Nucleus accumbens (tissue), 56 donors: ENCODE measurements around the gene GPR78.

Source experiments
- DNase-seq, 56 donors: peaks; one replicate each; lab custom pipeline; 2025; lab: John Stamatoyannopoulos, UW

Gene GPR78

GRCh38 chr4:8585721-8586212 lies 5.6 kb downstream of the GPR78 start:
- no peak for DNase-seq

DNA sequence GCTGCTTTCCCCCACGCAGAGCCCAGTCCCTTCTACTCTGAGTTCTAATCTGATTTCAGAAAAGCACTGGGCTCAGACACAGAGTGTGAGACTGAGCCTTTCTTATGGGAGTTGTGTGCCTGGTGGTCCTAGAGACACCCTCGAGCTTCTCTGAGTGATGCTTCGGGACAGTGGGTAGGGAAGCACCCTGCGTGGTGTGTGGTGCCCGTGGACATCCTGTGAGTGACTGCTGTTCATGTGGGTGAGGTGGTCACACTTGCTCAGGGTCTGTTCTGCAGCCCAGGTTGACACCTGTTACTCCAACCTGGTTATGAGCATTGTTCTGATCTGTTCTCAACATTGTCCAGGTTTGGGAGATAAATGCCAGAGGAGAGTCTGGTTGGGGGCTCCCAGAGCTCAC lies 6.1 kb downstream of the GPR78 start:
- DNase-seq = no peak

- peak in 1 of 56 donors; percentile 13 for DNase-seq
These were observed 6.7 kb downstream of the GPR78 start for GRCh38 chr4:8586671-8587468.

- no peak for DNase-seq
These were observed 7.4 kb downstream of the GPR78 start for GRCh38 chr4:8587469-8588195.

DNA sequence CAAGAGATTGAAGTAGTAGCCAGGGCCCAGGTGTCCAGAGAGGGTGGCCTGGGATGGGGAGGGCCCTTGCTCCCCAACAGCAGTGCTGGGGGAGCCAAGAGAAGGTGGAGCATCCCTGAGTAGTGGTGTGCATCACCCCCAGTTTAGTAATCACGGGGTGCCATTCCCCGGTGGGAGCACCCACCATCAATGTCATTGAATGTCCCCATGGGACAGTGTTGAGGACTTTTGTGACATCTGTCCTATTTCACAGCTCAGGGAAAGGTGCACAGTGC lies 7.9 kb downstream of the GPR78 start:
- no peak for DNase-seq

DNA sequence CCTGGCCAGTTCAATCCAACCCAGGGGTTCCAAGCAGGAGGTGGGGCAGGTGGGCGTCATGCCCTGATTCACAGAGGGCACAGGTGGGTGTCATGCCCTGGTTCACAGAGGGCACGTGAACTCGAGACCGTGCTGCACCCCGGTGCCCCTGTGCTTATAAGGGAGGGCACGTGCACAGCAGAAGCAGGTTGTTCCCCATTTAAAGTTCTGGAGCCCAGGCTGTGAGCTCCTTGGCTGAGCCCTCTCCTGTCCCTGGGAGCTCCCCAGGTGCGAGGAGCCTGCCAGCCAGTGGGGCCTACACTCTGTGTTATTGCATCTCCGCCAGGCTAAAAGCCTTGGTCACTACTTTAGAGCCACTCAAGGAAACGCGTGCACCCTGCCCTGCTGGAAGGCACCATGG lies 9.1 kb downstream of the GPR78 start:
- no peak for DNase-seq

GRCh38 chr4:8589823-8590545 lies 9.8 kb downstream of the GPR78 start:
- no peak for DNase-seq

GRCh38 chr4:8590546-8590880 lies 10.3 kb downstream of the GPR78 start:
- DNase-seq = no peak

DNA sequence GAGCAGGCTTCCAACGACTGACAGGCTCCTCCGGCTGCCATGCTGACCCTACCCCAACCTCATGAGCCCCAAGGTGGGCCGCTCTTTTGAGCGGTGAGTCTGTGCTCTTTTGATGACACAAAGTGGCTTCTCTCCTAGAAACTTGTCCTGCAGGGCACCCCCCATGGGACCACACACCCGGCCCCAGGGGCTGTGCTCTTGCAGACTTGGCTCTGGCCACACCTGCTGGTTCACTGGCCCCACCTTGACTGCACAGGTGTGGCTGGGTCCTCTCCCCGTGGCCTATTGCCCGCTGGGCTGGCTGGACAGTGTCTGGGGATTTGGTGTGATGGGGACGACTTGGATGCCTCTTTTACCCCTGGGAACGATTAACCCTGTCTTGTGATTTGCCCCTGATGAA lies 10.9 kb downstream of the GPR78 start:
- DNase-seq = no peak

GRCh38 chr4:8591626-8592365 lies 11.6 kb downstream of the GPR78 start:
- no peak for DNase-seq

GRCh38 chr4:8592366-8593263 lies 12.4 kb downstream of the GPR78 start, which contains the start of gene CPZ:
Gene CPZ, plus strand, starts transcription at chr4:8592765. Its CDS starts 69 bp downstream, at chr4:8592834.
- no peak for DNase-seq

DNA sequence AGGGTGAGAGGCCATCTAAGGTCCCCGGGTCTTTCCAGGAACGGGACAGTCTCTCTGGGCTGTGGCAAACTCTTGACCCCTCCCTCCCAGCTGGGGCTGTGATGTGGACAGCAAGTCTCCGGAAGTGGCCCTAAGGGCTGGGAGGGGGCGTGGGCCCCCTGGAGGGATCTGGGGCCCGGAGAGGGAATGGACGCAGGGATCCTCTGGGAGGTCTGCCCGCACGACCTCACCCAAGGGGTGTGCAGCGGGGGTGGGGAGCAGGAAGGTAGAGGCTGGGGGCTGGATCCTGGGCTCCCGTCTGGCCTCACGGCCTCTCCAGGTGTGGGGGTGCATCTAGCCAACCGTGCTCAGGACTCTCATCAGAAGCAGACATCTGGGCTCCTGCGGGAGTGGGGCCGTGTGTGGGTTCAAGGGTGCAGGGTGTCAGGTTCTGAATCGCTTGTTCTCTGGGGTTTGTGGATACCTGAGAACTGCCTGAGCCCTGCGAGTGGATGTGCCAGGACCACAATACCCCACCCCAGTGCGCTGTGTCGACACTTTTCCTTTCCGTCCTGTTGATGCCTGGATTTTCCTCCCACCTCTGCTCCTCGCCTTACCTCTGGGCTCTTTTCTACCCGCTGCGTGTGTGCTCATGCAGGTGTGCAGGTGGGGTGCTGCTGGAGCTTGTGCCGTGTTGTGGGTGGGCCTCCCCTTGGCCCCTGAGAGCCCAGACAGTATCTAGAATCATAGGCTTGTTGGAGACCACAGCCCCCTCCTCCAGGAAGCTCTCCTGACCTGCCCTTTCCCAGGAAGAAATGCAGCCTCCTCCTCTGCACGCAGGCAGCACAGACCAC lies 13.3 kb downstream of the GPR78 start:
- DNase-seq = no peak

DNA sequence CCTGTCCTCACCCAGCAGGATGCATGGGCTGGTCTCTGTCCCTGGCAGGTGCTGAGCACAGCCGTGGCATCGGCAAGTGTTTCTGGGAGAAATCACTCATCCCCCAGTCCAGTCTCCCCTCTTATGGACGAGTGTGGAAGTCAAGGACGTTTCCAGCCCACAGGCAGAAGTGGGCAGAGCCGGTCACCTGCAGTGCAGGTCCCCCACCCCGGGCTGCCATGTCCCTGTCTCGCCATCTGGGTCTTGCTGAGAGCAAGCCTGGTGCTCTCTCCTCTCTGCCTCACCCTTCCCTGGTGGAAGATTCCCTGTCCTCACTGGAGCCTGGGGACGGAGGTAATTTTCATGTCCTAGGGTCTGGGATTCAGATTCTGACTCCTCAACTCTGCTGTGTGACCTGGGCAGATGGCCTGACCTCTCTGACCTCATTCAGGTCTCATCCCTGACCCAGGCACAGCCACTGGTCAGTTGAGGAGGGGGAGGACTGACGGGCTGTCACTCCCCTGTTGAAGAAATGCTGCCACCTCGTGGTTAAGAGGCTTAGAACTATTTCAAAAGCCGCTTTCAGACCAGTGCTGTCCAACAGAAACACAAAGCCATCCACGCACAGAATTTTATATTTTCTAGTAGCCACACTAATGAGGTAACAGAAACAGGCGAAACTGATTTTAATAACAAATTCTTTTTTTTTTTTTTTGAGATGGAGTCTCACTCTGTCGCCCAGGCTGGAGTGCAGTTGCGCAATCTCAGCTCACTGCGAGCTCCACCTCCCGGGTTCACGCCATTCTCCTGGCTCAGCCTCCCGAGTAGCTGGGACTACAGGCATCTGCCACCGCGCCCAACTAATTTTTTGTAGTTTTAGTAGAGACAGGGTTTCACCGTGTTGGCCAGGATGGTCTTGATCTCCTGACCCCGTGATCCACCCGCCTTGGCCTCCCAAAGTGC lies 14.2 kb downstream of the GPR78 start:
- peak in 15 of 56 donors; percentile 3 to 42 (median 18) for DNase-seq

- no peak for DNase-seq
These were observed 15.3 kb downstream of the GPR78 start for GRCh38 chr4:8595237-8596087.

GRCh38 chr4:8596891-8597290 lies 16.7 kb downstream of the GPR78 start:
- no peak for DNase-seq

DNA sequence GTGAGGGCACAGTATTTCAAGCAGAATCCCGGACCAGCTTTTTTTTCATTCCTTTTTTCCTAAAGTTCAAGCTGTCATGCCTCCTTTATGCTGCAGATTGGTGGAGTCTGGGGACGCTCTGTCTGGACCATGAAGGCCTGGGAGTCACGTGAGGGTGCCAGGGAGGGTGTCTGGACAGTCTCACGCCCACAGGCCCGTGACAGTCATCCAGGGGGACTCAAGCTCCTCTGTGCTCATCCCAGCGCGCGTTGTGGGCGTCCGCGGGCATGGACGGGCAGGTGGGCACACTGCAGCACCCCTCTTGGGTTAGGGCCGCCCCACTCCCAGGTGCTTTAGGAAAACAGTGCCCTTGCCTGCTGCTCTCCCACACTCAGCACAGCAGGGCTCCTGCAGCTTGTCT lies 17.1 kb downstream of the GPR78 start:
- DNase-seq = no peak

GRCh38 chr4:8597791-8598190 lies 17.6 kb downstream of the GPR78 start:
- DNase-seq = no peak
